Islet precursor cell (in vitro differentiated cells): ENCODE data around the gene ABHD12B.
"Not testable (repeated sequence)": the region's sequence is repeated elsewhere in the genome, so short reads cannot be mapped to it uniquely, and the experiment has no call there.

Experiments
- DNase-seq: peaks from one replicate; pipeline ENCODE4 v3.0.0-alpha.2; 2018

The ABHD12B gene

GRCh38 chr14:50937325-50937724 lies 65.5 kb downstream of the ABHD12B start:
- no peak for DNase-seq

GRCh38 chr14:50937800-50938199 lies 65.9 kb downstream of the ABHD12B start:
- DNase-seq = no peak

- no peak for DNase-seq
These were observed 69.3 kb downstream of the ABHD12B start for GRCh38 chr14:50941151-50941550.

GRCh38 chr14:50941638-50942037 lies 69.8 kb downstream of the ABHD12B start:
- not testable (repeated sequence) for DNase-seq

- peak; percentile 92 for DNase-seq
These were observed 71.5 kb downstream of the ABHD12B start for GRCh38 chr14:50943261-50943942.

- peak; percentile 91 for DNase-seq
These were observed 72.2 kb downstream of the ABHD12B start, which contains the start of gene PYGL for GRCh38 chr14:50943943-50944646. PYGL (minus strand) TSS chr14:50944483; CDS start chr14:50944403, 80 bp downstream.

GRCh38 chr14:50944647-50945413 lies 73.0 kb downstream of the ABHD12B start:
- DNase-seq = peak; percentile 63

- no peak for DNase-seq
These were observed 74.5 kb downstream of the ABHD12B start for GRCh38 chr14:50946234-50946935.

- no peak for DNase-seq
These were observed 75.6 kb downstream of the ABHD12B start for GRCh38 chr14:50947446-50947845.

- DNase-seq = no peak
These were observed 76.4 kb downstream of the ABHD12B start for GRCh38 chr14:50948205-50948604.

GRCh38 chr14:50951032-50951431 lies 79.2 kb downstream of the ABHD12B start:
- DNase-seq = no peak

- no peak for DNase-seq
These were observed 81.6 kb downstream of the ABHD12B start for GRCh38 chr14:50953502-50953901.
